Measurements from ENCODE around the gene GPR35. TPM values are rescaled to one million over a fixed set of nuclear protein-coding genes. Genes with fewer than 3 reads are reported as not detected.

Gene GPR35
- total and polyA plus RNA-seq, 10 of the 15 experiments (the other 5 are each of a cell fraction or from before 2014, with no cell fraction given), result 0.14 to 1.6 (median 0.75) TPM; not detected in 3

DNA sequence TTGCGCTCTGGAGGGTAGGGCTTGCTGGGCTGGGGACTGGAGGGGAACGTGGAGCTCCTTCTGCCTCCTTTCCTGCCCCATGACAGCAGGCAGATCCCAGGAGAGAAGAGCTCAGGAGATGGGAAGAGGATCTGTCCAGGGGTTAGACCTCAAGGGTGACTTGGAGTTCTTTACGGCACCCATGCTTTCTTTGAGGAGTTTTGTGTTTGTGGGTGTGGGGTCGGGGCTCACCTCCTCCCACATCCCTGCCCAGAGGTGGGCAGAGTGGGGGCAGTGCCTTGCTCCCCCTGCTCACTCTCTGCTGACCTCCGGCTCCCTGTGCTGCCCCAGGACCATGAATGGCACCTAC lies 4.3 kb downstream of the GPR35 start:
- no peak overlapping the region for H3K9ac ChIP-seq (ENCODE audit: control insufficient read depth, insufficient read depth, low read length)
- 34% methylated on average over 5 of the region's 5 CpGs for WGBS (ENCODE audit: insufficient coverage, insufficient replicate concordance, low lambda C conversion rate, missing lambda C conversion rate)

More for the DNA sequence above, 4.3 kb downstream of the GPR35 start:
- ChIA-PET SMC1A (ENCODE audit: uncharacterized antibody, unreplicated experiment) (no interaction called here), POLR2A (no interaction called here), CTCF (no interaction called here), RAD21 (ENCODE audit: unreplicated experiment) (interaction anchor here (1.7 kb wide), 1 partner anchor 116 kb away, joined by 8 read pairs; no protein-coding TSS in a partner anchor)
- BruUV-seq (replicated peaks), result no TSS peak
- TF ChIP-seq SREBF1 (IDR thresholded peaks at IDR 0.05; ENCODE audit: low read length) (no peak), SREBF2 (IDR thresholded peaks at IDR 0.05; ENCODE audit: low read length) (no peak), REST (IDR thresholded peaks at IDR 0.05; ENCODE audit: low read depth, low read length) (no peak), CREB1 (IDR thresholded peaks at IDR 0.05; ENCODE audit: low read depth) (no peak), IKZF1 (conservative IDR thresholded peaks at IDR 0.05) (no peak), ZBTB33 (IDR thresholded peaks at IDR 0.05) (no peak), MTA3 (IDR thresholded peaks at IDR 0.05; ENCODE audit: borderline replicate concordance, low read length) (no peak), MEF2A (IDR thresholded peaks at IDR 0.05; ENCODE audit: insufficient read depth, low read depth, low read length) (no peak), TAF1 (IDR thresholded peaks at IDR 0.05; ENCODE audit: borderline replicate concordance, low read depth, low read length) (no peak), NRF1 (conservative IDR thresholded peaks at IDR 0.05; ENCODE audit: low read depth, low read length) (no peak), SPI1 (IDR thresholded peaks at IDR 0.05; ENCODE audit: borderline replicate concordance, insufficient read depth, low read depth, low read length) (no peak), POLR2AphosphoS5 (IDR thresholded peaks at IDR 0.05; ENCODE audit: low read length) (no peak), RELA (IDR thresholded peaks at IDR 0.05; ENCODE audit: borderline replicate concordance, partially characterized antibody) (no peak), ZNF24 (IDR thresholded peaks at IDR 0.05) (no peak), CBFB (IDR thresholded peaks at IDR 0.05; ENCODE audit: low read depth) (no peak), MLLT1 (IDR thresholded peaks at IDR 0.05) (no peak), NFYB (IDR thresholded peaks at IDR 0.05; ENCODE audit: insufficient read depth, low read depth, low read length) (no peak), ATF7 (IDR thresholded peaks at IDR 0.05; ENCODE audit: low read depth) (no peak)
- in situ Hi-C loops (cut with MboI), result no loop called here
- no peaks in the 10 kb centered on the region for H3K36me3 ChIP-seq (ENCODE audit: control insufficient read depth in 2 of 2, insufficient read depth in 2 of 2, low read length in 1 of 2)
- DNase-seq (ENCODE audit: low read depth, low spot score), result no peak
- no peak overlapping the region for H3K27ac ChIP-seq (ENCODE audit: control insufficient read depth, insufficient read depth)
- no peak overlapping the region for H3K4me2 ChIP-seq (ENCODE audit: control insufficient read depth, insufficient read depth)
- intact Hi-C loops (cut with micrococcal nuclease; ENCODE audit: unreplicated experiment), result no loop called here
- no peaks in the 10 kb centered on the region for H3K79me2 ChIP-seq (ENCODE audit: control insufficient read depth, insufficient read depth, low read length)
- H3K27me3 ChIP-seq (replicated peaks in 1 of 2; ENCODE audit: control insufficient read depth in 2 of 2, insufficient read depth in 2 of 2, low read length in 1 of 2), result no peaks in the 10 kb centered on the region
- H3K9me3 ChIP-seq (replicated peaks; ENCODE audit: control insufficient read depth, insufficient read depth, low read length), result peaks cover 2% of the 10 kb centered on the region; the same call in 1 of the 3 replicates
- FAIRE-seq, result no peak
- H3K4me1 ChIP-seq (ENCODE audit: control insufficient read depth, insufficient read depth, low read length), result peaks cover 16% of the 10 kb centered on the region
- H3K4me3 ChIP-seq, result no peak overlapping the region
- no peaks in the 10 kb centered on the region for H4K20me1 ChIP-seq (ENCODE audit: control insufficient read depth, insufficient read depth)
- H2AFZ ChIP-seq (ENCODE audit: control insufficient read depth, low read depth, low read length), result no peak overlapping the region
- no peak for ATAC-seq

Measured in GM12878 (cell line).